Fibroblast of lung (primary cell): Measurements from ENCODE around the gene APOA5. TPM values are rescaled to one million over a fixed set of nuclear protein-coding genes. Genes with fewer than 3 reads are reported as not detected.

Experiments used
- DNase-seq, 2 donors: peaks; one replicate each; pipeline versions ENCODE4 v3.0.0 to v3.0.0-alpha.2; 2010; ENCODE audit warnings: low read depth in 2 of 2
- H2AFZ ChIP-seq: 2 replicates; pipeline ENCODE4 v1.5.1; 2012; ENCODE audit warnings: low read length, control low read depth, inconsistent platforms
- H3K27ac ChIP-seq: 2 replicates; pipeline ENCODE4 v1.5.1; 2011; ENCODE audit warnings: low read length, control low read depth; ENCODE audit not compliant: insufficient read depth
- H3K27me3 ChIP-seq: 2 replicates; pipeline ENCODE4 v1.5.1; 2011; ENCODE audit warnings: mild to moderate bottlenecking, low read length; ENCODE audit not compliant: control insufficient read depth, insufficient read depth
- H3K36me3 ChIP-seq: 2 replicates; pipeline ENCODE4 v1.5.1; 2011; ENCODE audit warnings: low read length; ENCODE audit not compliant: control insufficient read depth, insufficient read depth
- H3K4me1 ChIP-seq: 2 replicates; pipeline ENCODE4 v1.5.1; 2011; ENCODE audit warnings: low read length; ENCODE audit not compliant: control insufficient read depth, insufficient read depth; ENCODE audit errors: extremely low read depth
- H3K4me2 ChIP-seq: 2 replicates; pipeline ENCODE4 v1.5.1; 2011; ENCODE audit warnings: low read length, control low read depth; ENCODE audit not compliant: insufficient read depth; ENCODE audit errors: extremely low read depth
- H3K4me3 ChIP-seq, 4 experiments: fragments of 200-600 bp in 1 of 4; sonication (generic) in 1 of 4; replicated peaks in 1 of 4; 2 replicates each; pipeline ENCODE4 v1.5.1; 2011 to 2016; ENCODE audit warnings: low read length in 4 of 4, low read depth in 3 of 4, mild to moderate bottlenecking in 3 of 4, control low read depth in 2 of 4, inconsistent platforms in 1 of 4, mixed read lengths in 1 of 4; ENCODE audit not compliant: insufficient read depth in 1 of 4; ENCODE audit errors: control extremely low read depth in 1 of 4
- H3K79me2 ChIP-seq: 2 replicates; pipeline ENCODE4 v1.5.1; 2012; ENCODE audit warnings: mild to moderate bottlenecking, low read length, inconsistent platforms; ENCODE audit not compliant: control insufficient read depth, insufficient read depth
- H3K9ac ChIP-seq: 2 replicates; pipeline ENCODE4 v1.5.1; 2011; ENCODE audit warnings: mild to moderate bottlenecking, low read length, control low read depth; ENCODE audit not compliant: insufficient read depth
- H3K9me3 ChIP-seq: 2 replicates; pipeline ENCODE4 v1.5.1; 2012; ENCODE audit warnings: low read depth, low read length; ENCODE audit not compliant: control insufficient read depth, insufficient read depth
- H4K20me1 ChIP-seq: 2 replicates; pipeline ENCODE4 v1.5.1; 2011; ENCODE audit warnings: low read length; ENCODE audit not compliant: control insufficient read depth, insufficient read depth; ENCODE audit errors: extremely low read depth
- CTCF ChIP-seq, 2 donors: IDR thresholded peaks in 1 of 2; conservative IDR thresholded peaks in 1 of 2; 1 replicate in 1 of 2; 2 replicates in 1 of 2; pipeline ENCODE4 v1.5.1; 2011 to 2012; ENCODE audit warnings: low read length in 2 of 2, control low read depth in 1 of 2, inconsistent platforms in 1 of 2, low read depth in 1 of 2, mild to moderate bottlenecking in 1 of 2
- EZH2 ChIP-seq: IDR thresholded peaks from 2 replicates; pipeline ENCODE4 v1.5.1; 2012; ENCODE audit warnings: low read length, control low read depth, mild to moderate bottlenecking; ENCODE audit errors: missing control alignments
- polyA plus RNA-seq, 2 donors: library from polyadenylated mRNA; depleted of rRNA in 1 of 2; stranded (reverse) in 1 of 2; unstranded in 1 of 2; fragments of >200 nt; gene quantifications; 2 replicates each; pipeline ENCODE4 v1.2.1, GENCODE V29; 2011 to 2012; ENCODE audit warnings: missing spikeins in 1 of 2
- total RNA-seq: library from RNA; depleted of rRNA; stranded (reverse); fragments of >200 nt; gene quantifications from 2 replicates; pipeline ENCODE4 v1.2.1, GENCODE V29; 2014

APOA5 gene
- total and polyA plus RNA-seq, 2 donors (not counting 1 experiment from before 2014, with no cell fraction given), result not detected

GRCh38 chr11:116774661-116775060, 17.0 kb downstream of the APOA5 start:
- H2AFZ ChIP-seq, result no peak overlapping the region
- H3K4me3 ChIP-seq, result no peak overlapping the region
- peaks cover 7% of the 10 kb centered on the region for H3K4me1 ChIP-seq
- H4K20me1 ChIP-seq, result no peaks in the 10 kb centered on the region
- no peak for DNase-seq
- peaks cover 6% of the 10 kb centered on the region for H3K36me3 ChIP-seq
- H3K9me3 ChIP-seq, result no peaks in the 10 kb centered on the region
- no peak overlapping the region for H3K9ac ChIP-seq
- no peak overlapping the region for H3K27ac ChIP-seq
- peaks cover 21% of the 10 kb centered on the region for H3K79me2 ChIP-seq
- no peak overlapping the region for H3K4me2 ChIP-seq
- no peak for TF ChIP-seq EZH2
- TF ChIP-seq CTCF (conservative IDR thresholded peaks at IDR 0.05 in 1 of 2, IDR thresholded peaks at IDR 0.05 in 1 of 2; ENCODE audit: low read depth in 1 of 2, low read length in 2 of 2), result no peak
- H3K27me3 ChIP-seq, result no peaks in the 10 kb centered on the region

- no peak for TF ChIP-seq EZH2
- TF ChIP-seq CTCF (conservative IDR thresholded peaks at IDR 0.05 in 1 of 2, IDR thresholded peaks at IDR 0.05 in 1 of 2; ENCODE audit: low read depth in 1 of 2, low read length in 2 of 2), result no peak
Observed at GRCh38 chr11:116773203-116774097, 18.2 kb downstream of the APOA5 start.

GRCh38 chr11:116772443-116773202, 19.1 kb downstream of the APOA5 start, which contains the start of gene BUD13:
Gene BUD13 (minus strand): TSS chr11:116772987. CDS start chr11:116772964, 23 bp downstream.
- H3K27ac ChIP-seq, result peak within 1 kb of the TSS; percentile 95
- peaks cover 22% of the 10 kb centered on the region for H3K79me2 ChIP-seq
- no peaks in the 10 kb centered on the region for H3K27me3 ChIP-seq
- H3K9ac ChIP-seq, result peak within 1 kb of the TSS; percentile 92
- peaks cover 7% of the 10 kb centered on the region for H3K4me1 ChIP-seq
- no peak for TF ChIP-seq EZH2
- no peak for TF ChIP-seq CTCF (conservative IDR thresholded peaks at IDR 0.05 in 1 of 2, IDR thresholded peaks at IDR 0.05 in 1 of 2; ENCODE audit: low read depth in 1 of 2, low read length in 2 of 2)
- no peaks in the 10 kb centered on the region for H4K20me1 ChIP-seq
- no peaks in the 10 kb centered on the region for H3K9me3 ChIP-seq
- peaks cover 3% of the 10 kb centered on the region for H3K36me3 ChIP-seq
- peak within 1 kb of the TSS; percentile 87 for H2AFZ ChIP-seq
- H3K4me2 ChIP-seq, result peak within 1 kb of the TSS; percentile 96
- DNase-seq, result peak; percentile 78 to 80
- H3K4me3 ChIP-seq, result peak within 1 kb of the TSS; percentile 93 to 99 (median 96)

More at GRCh38 chr11:116773203-116774097, 18.2 kb downstream of the APOA5 start:
- H3K79me2 ChIP-seq, result peaks cover 21% of the 10 kb centered on the region
- H3K4me2 ChIP-seq, result peak overlapping the region; percentile 95
- peak overlapping the region; percentile 87 for H2AFZ ChIP-seq
- H3K27ac ChIP-seq, result peak overlapping the region; percentile 51
- DNase-seq, result peak; percentile 11 to 17
- H3K9ac ChIP-seq, result peak overlapping the region; percentile 32
- H3K27me3 ChIP-seq, result no peaks in the 10 kb centered on the region
- H3K36me3 ChIP-seq, result peaks cover 3% of the 10 kb centered on the region
- no peaks in the 10 kb centered on the region for H3K9me3 ChIP-seq
- H3K4me1 ChIP-seq, result peaks cover 7% of the 10 kb centered on the region
- no peaks in the 10 kb centered on the region for H4K20me1 ChIP-seq
- H3K4me3 ChIP-seq, result peak overlapping the region; percentile 93 to 99 (median 96)
